GM19438 (cell line): Measurements from ENCODE around the gene CCDC61.

ENCODE experiments used
- ATAC-seq: cut with Tn5 transposase; IDR thresholded peaks from one replicate; pipeline ENCODE4 v1.9.1; 2021; ENCODE audit warnings: low read depth; ENCODE audit not compliant: unreplicated experiment

Gene CCDC61

DNA sequence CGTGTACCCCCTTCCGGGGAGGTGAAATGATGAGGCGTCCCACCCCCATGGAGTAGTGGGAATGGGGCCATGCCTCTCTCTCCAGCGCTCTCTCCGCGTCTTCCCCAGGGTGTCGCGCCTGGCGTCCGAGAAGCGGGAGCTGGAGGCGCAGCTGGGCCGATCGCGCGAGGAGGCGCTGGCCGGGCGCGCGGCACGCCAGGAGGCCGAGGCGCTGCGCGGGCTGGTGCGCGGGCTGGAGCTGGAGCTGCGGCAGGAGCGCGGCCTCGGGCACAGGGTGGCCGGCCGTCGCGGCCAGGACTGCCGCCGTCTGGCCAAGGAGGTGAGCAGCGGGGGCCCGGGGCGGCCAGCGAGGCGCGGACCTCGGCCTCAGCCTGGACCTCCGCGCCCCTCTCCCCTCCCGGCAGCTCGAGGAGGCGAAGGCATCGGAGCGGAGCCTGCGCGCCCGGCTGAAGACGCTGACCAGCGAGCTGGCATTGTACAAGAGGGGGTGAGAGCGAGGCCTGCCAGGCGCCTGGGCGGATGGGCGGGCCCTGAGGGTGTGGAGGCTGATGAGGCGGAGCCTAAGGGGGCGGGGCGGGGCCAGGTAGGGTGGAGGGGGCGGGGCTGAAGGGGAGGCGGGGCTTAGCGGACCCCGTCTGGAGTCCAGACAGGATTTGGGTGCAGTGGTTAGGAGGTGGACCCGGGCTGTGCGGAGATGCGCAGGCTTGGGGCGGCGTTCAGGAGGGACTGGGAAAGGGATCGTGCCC lies 19.8 kb downstream of the CCDC61 start:
- ATAC-seq, result no peak

DNA sequence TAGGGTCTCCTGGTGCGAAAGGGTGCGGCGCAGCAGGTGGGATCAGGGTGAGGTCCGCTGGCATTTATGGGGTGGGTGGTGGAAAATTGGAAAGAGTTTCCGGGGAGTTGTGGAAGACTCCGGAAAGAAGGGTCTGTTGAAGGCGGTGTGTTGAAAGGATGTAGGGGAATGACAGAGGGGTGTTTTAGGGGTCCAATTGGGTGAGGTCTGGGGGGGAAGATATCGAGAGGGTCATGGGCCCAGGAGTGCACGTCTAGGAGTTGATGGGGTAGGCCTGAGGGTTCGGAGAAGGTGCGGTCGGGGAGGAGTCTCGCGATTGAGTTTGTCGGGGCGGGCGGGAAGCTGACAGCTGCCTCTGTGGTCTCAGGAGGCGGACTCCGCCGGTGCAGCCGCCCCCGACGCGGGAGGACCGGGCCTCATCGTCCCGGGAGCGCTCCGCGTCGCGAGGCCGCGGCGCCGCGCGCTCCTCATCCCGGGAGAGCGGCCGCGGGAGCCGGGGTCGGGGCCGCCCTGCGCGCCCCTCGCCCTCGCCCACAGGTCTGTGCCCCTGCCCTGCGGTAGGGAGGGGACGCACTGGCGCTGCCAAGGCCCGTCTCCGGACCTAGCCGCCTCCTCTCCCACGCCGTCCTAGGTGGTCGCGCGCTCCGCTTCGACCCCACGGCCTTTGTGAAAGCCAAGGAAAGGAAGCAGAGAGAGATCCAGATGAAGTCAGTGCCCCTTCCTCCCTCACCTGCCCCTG lies 20.6 kb downstream of the CCDC61 start:
- no peak for ATAC-seq

DNA sequence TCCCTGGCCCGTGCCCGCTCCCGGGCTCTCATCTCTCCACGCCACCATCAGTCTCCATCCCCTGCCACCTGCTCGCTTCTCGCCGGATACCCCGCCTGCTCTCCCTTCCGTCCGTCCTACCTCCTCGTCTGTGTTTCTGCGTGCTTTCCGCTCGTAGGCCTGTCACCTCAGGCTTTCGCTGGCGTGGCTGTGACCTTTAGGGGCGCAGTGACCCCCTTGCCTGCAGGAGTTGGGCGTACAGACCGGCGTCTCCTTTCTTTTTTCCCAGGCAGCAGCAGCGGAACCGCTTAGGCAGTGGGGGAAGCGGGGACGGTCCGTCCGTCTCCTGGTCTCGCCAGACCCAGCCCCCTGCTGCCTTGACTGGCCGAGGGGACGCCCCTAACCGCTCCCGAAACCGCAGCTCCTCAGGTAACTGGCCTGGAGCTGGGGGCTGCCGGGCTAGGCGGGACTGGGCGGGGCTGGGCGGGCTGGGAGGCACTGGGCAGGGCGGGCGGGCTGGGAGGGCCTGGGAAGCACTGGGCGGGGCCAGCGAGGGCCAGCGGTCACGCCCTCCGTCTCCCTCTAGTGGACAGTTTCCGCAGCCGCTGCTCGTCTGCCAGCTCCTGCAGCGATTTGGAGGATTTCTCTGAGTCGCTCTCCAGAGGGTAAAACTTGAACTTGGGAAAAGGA lies 21.3 kb downstream of the CCDC61 start:
- no peak for ATAC-seq

DNA sequence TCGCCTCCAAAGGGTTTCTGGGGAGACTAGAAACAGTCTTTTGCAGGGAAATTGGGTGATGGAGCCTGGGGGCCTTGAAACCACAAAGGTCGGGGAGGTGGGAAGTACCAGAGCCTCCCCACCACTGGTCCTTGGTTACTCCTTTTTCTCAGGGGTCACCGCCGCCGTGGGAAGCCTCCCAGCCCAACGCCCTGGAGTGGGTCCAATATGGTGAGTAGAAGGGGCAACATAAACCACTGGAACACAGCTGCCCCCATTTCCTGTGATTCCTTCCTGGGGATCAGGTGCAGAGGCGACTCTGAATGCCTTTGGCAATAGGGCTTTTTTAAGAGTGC lies 21.8 kb downstream of the CCDC61 start:
- ATAC-seq, result no peak

DNA sequence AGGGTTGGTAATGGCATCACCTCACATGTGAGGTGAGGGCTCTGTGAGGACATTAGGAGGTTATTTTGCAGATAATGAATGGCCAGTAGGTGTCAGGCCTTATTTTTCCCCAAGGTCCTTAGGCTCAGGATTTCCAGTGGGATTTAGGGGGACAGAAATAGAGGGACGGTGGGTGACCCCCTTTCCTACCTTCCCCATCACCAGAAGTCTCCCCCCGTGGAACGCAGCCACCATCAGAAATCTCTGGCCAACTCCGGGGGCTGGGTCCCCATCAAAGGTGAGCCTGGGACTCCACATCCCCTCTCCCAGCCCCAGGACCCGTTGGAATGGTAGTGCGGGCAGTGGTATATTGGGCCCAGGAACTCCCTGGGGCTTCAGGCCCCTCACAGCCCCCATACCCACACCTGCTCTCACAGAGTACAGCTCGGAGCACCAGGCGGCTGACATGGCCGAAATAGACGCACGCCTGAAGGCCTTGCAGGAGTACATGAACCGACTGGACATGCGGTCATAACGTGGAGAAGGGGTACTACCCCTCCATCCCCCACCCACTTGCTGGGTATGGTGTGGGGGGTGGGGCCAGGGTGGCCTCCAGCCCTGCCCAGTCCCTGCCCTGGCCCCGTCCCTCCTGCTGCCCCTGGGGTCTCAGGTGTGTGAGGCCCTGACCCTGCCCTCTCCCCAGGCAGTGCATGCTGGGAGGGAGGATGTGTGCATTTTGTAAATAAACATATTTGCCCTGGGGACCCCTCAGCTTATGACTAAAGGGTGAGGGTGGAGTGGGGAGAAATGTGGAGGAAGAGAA lies 22.8 kb downstream of the CCDC61 start:
- ATAC-seq, result no peak

DNA sequence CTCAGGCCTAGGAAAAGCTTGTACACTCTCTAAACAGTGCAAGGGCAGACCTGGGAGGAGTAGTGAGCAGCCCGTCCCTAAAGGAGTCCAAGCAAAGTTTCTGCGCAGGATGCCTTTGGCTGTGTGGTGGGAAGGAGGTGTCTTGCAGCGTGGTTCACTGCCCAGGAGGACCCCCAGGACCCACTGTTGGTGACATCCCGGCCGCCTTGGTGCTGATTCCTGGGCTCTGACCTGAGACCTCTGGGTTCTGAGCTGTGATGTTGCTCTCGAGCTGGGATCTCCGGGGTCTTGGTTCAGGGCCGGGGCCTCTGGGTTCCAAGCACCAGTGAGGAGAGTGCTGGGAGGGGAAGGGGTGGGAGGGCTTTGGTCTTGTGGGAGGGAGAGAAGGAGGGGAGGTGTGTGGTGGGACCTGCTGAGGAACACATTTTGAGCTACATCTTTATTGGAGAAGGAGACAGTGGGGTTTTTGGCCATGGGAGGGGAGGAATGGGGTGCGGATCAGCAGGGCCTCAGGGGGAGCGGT lies 23.5 kb downstream of the CCDC61 start:
- no peak for ATAC-seq

DNA sequence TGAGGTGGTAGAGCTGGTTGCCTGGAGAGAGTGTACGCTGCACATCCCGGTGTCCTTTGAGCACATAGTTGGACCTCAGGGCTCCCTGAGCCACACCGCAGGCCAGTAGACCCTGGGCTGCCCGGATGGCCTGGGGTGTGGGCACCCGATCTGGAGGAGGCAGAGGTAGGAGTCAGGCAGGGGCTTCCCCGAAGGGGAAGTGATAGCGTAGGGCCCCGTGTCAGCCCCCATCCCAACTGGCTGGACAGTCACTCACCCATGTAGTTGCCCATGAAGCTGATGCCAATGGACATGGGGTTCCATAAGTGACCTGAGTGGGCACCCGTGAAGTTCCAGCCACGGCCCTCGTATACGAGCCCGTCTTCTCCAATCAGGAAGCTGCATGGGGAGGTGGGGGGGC lies 24.0 kb downstream of the CCDC61 start:
- no peak for ATAC-seq

DNA sequence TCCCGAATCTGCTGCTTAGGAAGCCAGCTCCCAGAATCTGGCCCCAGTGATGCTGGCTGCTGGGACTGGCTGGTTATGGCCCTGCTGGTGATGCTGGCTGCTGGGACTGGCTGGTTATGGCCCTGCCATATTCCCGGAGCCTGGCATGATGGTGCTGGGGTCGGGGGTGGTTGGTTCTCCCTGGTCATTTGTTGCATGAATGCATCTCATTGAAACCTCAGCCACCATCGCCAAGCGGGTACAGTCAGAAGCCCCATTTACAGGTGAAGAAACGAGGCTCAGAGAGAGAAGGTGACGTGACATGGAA lies 25.5 kb downstream of the CCDC61 start:
- no peak for ATAC-seq

DNA sequence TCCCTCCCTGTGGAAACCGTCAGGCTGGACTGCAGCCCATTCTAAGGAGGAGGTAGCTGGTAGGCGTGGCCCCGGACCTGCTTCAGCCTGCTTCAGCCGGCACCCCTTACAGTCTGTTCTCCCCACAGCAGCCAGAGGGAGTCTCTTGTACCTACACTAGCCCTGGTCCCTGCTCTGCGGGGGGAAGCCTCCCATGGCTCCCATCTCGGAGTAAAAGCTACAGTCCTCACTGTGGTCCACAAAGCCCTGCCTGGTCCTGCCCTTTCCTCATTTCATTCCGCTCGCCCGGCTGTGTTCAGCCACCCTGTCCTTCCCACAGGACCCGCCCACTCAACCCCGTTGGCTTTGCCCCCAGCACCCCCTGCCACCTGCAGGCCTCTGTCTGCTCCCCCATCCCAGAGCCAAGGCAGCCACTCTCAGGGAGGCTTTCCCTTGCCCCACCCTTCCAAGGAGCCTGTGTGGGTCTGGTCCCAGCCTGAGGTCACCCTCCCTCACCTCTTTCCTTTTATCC lies 26.3 kb downstream of the CCDC61 start:
- ATAC-seq, result no peak

DNA sequence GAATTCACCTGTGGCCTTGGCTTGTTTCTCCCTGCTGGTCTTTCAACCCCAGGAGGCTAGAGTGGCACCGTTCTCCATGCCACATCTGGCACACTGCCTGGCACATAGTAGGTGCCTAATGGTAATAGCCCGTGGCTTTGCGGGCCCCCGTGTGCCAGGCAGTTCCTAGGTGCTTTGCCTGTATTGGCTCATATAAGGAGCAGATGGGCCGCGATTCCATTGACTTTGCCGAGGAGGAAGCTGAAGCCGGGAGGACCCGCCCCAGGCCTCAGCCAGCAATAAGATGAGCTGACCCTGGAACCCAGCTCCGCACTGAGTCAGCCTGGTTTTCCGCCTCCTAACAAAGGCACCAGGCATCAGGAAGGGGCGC lies 26.8 kb downstream of the CCDC61 start:
- ATAC-seq, result no peak

DNA sequence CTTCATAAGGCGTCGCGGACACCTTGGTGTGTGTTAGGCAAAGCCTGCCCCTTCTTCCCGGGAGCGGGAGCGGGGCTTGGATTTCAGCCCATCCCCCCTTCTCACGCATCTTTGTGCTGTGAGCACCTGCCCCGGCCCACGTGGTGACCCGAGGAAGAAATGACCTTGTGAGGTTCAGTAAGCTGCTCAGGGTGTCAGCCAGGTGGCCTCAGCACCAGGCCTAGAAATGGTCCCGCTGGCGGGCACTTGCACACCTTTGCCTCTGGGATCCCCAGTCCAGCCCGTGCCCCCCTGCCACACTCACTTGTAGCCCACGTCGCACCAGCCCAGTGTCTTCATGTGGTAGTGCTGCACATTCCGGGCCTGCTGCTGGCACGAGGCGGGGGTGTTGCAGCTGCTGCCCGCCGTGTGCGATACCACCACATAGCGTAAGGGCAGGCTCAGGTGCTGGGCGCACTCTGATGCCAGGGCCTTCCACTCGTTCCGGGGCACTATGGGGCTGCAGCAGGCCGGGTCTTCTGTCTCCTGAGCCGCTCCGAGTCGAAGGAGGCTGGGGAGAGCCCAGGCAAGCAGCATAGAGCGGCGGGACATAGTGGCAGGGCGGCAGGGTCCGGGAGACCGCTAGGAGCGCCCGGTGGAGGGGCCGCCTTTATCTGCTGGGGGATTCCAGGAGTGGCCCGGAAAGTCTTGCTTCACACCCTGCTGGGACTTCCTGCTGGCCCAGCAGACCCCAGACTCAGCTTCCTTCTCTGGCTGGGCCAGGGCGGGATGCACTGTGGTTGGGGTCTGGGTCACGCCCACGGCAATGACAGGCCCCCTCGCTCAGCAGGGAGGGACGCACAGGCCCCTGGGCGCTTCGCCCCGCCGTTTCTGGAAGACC lies 27.4 kb downstream of the CCDC61 start, which contains the start of gene PGLYRP1:
PGLYRP1 (minus strand) TSS at position 623 of the 880 bp plus-strand sequence; CDS start at position 591, 32 bp downstream.
- ATAC-seq, result no peak

DNA sequence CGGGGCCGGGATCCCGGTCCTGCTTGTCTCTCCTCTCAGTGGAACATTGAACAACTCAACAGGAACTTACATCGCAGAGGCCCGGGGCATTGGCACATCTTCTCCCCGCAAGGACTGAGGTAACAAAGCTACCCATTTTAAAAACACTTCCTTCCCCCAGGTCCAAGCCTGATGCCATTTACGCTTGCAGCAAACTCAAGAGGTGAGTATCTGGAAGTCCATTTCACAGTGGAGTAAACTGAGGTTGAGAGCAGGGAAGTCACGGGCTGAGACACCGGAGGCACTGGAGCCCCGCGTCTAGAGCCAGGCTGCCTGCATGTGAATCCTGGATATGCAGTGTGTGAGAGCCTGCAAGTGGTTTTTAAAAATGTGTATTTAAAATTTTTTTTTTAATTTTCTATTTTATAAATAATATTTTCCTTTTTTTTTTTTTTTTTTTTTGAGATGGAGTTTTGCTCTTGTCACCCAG lies 28.1 kb downstream of the CCDC61 start:
- ATAC-seq, result no peak

DNA sequence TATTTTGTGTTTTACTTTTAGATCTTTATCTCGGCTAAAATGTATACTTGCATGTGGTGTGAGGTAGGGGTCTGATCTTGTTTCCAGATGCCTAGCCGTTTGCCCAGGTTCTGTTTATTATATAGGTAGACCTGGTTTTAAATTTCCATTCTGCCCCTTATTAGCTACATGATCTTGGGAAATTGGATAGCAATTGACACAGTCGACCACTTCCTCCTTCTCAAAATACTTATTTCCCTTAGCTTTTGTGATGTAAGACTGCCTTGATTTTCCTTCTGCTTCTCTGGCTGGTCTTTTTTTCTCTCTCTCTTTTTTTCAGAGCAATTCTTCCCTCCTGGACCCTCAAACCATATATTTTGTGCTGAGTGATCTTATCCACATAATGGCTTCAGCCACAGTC lies 30.6 kb downstream of the CCDC61 start:
- no peak for ATAC-seq

DNA sequence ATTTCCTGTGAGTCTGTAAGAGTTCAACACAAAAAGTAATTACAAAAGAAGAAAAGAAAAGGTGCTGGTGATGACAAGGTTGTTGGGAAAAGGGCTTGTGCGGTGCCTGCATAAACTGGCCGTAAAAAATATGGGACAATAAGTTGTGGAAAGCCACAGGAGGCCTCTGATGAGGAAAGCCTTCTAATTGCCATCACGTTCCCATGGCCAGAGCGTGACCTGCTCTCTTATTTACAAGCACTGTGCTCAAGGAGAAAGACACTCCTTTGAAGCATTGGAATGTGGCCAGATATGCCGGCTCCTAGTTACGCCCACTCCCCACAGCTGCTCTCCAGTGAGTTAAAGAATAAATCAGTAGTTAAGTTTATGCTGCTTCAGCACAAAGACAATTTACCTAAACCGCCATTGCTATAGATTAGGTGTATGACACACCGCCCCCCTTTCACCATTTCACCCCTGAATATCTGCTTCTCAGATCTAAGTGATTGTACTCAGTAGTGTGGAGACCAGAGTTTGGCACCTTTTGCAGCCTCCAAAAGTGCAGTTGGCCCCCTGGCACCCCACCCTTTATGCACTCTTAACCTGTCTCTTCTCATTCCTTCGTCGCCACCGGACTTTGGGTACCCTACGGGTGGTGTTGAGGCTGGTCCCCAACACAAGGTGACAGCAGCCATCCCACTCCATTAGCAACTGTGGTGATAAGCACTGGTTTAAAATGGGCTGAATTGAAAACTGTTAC lies 35.7 kb downstream of the CCDC61 start:
- no peak for ATAC-seq

DNA sequence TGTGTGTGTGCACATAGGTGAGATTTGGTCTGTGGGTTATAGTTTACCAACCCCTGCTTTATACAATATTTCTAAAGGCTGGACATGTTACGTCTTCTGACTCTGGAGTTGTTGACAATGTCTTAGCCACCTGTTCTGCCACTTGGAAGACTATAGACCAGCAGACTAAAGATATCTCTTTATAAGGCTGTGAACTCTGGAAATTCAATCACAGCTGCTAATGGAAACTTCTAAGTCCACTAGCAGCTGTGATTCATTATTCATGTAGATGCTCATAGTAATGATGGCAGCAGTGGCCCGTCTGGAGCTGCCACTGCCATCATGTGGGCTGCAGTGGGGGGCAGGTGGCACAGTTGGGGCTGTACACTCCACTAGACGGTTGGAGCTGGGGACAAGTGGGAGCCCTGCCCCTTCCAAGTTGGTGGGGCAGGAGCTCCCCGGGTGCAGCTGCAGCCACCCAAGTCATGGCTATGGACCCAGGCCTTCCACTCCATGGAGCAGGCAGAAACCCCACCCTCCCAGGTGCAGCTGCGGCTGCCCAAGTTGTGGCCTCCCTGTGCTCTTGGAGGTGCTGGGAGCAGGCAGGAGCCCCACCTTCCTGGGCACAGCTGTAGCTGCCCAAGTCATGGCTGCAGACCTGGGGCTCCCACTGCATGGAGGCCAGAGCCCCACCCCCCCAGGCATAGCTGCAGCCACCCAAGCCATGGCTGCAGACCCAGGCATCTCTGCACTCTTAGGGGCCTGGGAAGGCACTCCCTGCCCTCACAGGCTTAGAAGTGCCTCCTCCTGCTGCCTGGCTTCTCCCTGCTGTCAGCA lies 36.7 kb downstream of the CCDC61 start:
- ATAC-seq, result no peak

DNA sequence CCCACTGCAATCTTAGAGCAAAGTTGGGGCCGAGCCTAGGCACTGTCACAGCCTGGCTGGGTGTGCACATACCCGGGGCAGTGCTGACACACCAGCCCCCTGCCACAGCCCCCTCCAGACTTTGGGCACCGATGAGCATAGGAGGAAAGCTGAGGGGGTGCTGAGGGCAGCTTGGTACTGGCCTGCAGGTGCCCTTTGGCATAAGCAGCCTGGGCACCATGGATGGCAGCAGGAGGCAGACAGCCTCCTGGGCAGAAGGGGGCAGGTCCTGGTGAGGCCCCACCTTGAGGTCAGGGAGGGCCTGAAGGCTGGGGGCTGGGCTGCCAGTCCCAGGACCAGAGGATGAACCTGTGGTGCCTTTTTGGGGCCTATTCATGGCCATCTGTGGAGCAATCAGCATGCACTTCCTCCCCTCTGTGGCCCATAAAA lies 37.3 kb downstream of the CCDC61 start:
- ATAC-seq, result no peak

DNA sequence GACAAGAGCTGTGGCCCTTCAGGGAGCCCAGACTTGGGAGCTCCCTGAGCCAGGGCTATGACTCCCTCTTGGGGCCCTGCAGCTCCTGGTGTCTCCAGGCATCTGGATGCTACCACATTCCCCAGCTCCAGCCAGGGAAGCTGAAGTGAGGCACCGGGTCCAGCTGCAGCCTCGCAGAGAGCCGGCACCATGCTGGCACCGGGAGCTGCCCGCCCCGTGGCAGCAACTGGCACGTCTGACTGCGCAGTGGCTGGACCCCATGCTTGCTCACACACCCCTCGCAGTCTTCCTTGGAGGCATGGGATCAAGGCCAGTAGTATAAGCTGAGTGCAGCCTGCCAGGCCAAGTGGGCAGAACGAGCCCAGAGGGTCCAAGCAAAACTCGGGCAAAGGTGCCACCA lies 38.1 kb downstream of the CCDC61 start:
- ATAC-seq, result no peak

DNA sequence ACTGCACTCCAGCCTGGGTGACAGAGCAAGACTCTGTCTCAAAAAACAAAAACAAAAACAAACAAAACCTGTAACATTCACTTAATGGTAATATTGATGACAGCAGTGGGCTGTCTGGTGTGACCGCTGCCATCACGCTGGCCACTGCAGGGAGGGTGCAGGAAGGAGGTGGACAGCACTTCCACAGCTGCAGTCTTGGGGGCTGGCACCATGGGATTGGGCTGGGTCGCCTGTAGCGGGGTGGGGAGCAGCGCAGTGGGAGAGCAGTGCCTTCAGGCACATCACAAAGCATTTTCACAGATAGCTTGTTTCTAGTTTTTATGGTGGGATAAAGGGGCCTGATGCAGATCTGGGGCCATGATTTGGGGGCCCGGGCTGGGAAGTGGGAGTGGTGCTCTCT lies 40.3 kb downstream of the CCDC61 start:
- no peak for ATAC-seq
